Omental fat pad (tissue), 4 donors: ENCODE data around the gene PLEKHD1. TPM values are rescaled to one million over a fixed set of nuclear protein-coding genes. Genes with fewer than 3 reads are reported as not detected.

Source experiments
- ATAC-seq: fragments of 150-250 bp; one replicate; pipeline ENCODE4 v1.9.1; 2016; ENCODE audit warnings: mild to moderate bottlenecking, moderate library complexity; ENCODE audit not compliant: low FRiP score
- DNase-seq: peaks from one replicate; pipeline ENCODE4 v3.0.0-alpha.2; 2019; ENCODE audit warnings: low spot score
- CTCF ChIP-seq, 3 donors: fragments of 450-650 bp; IDR thresholded peaks; one replicate each; pipeline ENCODE4 v1.5.1; 2016 to 2017; ENCODE audit warnings: antibody characterized with exemption in 3 of 3, mild to moderate bottlenecking in 3 of 3, moderate library complexity in 2 of 3
- total RNA-seq, 4 donors: library from RNA; depleted of rRNA; stranded (reverse); fragments of >200 nt; gene quantifications; one replicate each; pipeline ENCODE4 v1.1.0, GENCODE V29; 2016

The PLEKHD1 gene
- total RNA-seq, 4 donors from 2014 or later, result 0.12 to 0.19 TPM; not detected in 2

GRCh38 chr14:69547701-69548348, 63.3 kb downstream of the PLEKHD1 start:
- no peak for TF ChIP-seq CTCF (IDR thresholded peaks at IDR 0.05)
- ATAC-seq (no peak), DNase-seq (no peak)

GRCh38 chr14:69548566-69548965, 64.0 kb downstream of the PLEKHD1 start:
- no peak for TF ChIP-seq CTCF (IDR thresholded peaks at IDR 0.05)
- ATAC-seq (no peak), DNase-seq (no peak)

GRCh38 chr14:69551511-69551910, 67.0 kb downstream of the PLEKHD1 start:
- DNase-seq (no peak), ATAC-seq (no peak)
- no peak for TF ChIP-seq CTCF (IDR thresholded peaks at IDR 0.05)

GRCh38 chr14:69553252-69553651, 68.7 kb downstream of the PLEKHD1 start:
- DNase-seq, result no peak
- ATAC-seq, result no peak
- TF ChIP-seq CTCF (IDR thresholded peaks at IDR 0.05), result no peak

GRCh38 chr14:69554500-69554899, 70.0 kb downstream of the PLEKHD1 start:
- ATAC-seq (no peak), DNase-seq (no peak)

GRCh38 chr14:69558774-69559173, 74.2 kb downstream of the PLEKHD1 start:
- DNase-seq (no peak), ATAC-seq (no peak)
- TF ChIP-seq CTCF (IDR thresholded peaks at IDR 0.05), result no peak

More at GRCh38 chr14:69554500-69554899, 70.0 kb downstream of the PLEKHD1 start:
- TF ChIP-seq CTCF (IDR thresholded peaks at IDR 0.05), result no peak

- DNase-seq (no peak), ATAC-seq (no peak)
- TF ChIP-seq CTCF (IDR thresholded peaks at IDR 0.05), result no peak
Observed at GRCh38 chr14:69559581-69560011, 75.1 kb downstream of the PLEKHD1 start.
